Right lung (tissue), 10 donors: ENCODE data around the gene CPA3. TPM values are rescaled to one million over a fixed set of nuclear protein-coding genes. Genes with fewer than 3 reads are reported as not detected.

Experiments
- DNase-seq, 2 donors: peaks; one replicate each; pipeline ENCODE4 v3.0.0-alpha.2; 2013
- long read RNA-seq, 8 donors: transcript quantifications; one replicate each; lab custom pipeline, GENCODE V29; 2026
- polyA plus RNA-seq, 5 donors: library from polyadenylated mRNA; unstranded; fragments of 120-200 nt; gene quantifications; one replicate each; pipeline versions ENCODE4 v1.2.1 to v1.2.3, GENCODE V29; 2013; ENCODE audit warnings: inconsistent platforms in 1 of 5, low replicate concordance in 1 of 5; ENCODE audit not compliant: insufficient read length in 5 of 5, insufficient read depth in 1 of 5

The CPA3 gene
- under 1 TPM; 0.32 to 0.52 (median 0.36) TPM for polyA plus RNA-seq
- long read RNA-seq, donor 1: 0 reads
- long read RNA-seq, donor 2: 0 reads
- long read RNA-seq, donor 3: 0 reads
- long read RNA-seq, donor 4: 0 reads
- long read RNA-seq, donor 5: 0 reads
- long read RNA-seq, donor 6: 0 reads
- long read RNA-seq, donor 7: 0 reads
- long read RNA-seq, donor 8: 0 reads

- no peak for DNase-seq
These were observed at the start of gene CPA3 for GRCh38 chr3:148865049-148865448. TSS of gene CPA3 (plus strand) at chr3:148865296. CDS start at chr3:148865308, 12 bp downstream.

- no peak for DNase-seq
These were observed 49.6 kb upstream of the CPA3 start for GRCh38 chr3:148815316-148816110.

GRCh38 chr3:148816427-148816826, 48.7 kb upstream of the CPA3 start:
- no peak for DNase-seq

- no peak for DNase-seq
These were observed 48.0 kb upstream of the CPA3 start for GRCh38 chr3:148816981-148817525.

DNA sequence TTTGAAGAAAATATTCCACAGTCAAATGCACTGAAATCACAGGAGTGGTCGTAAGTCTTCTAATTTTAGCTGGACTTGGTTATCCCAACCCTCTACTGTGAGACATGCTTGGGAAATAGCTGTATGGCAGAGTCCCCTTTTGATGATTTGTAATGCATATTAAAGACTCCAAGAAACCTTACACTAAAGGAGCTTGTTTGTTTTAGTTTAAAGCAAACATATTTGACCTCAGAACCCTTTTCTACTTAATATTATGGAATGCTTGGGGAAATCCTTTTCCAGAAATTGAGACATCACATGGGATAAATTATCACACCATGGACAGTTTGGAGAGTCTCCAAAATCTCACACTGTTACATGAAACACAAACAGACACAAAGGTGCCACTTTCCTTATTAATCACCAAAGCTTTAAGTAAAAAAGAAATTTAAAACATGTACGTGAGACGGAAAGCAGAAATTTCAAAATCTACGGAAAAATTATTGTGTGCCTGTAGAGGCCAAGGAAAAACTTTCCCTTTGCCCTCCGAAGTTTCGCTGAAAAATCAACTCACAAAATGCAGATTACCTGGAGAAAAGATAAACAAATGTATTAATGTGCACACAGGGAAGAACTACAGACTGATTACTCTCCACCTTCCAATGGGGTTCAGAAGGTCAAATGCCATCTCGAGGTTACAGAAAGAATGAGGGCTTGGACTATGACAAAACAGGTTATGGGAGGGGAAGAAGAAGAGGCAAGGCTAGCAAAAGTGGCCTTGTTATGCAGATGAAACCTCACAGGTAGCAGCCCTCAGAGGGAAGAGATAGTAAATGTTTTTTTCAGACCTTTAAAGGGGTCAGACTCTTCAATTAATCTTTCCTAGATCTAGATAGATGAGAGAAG, 44.5 kb upstream of the CPA3 start:
- peak in 1 of 2 donors; percentile 24 for DNase-seq

DNA sequence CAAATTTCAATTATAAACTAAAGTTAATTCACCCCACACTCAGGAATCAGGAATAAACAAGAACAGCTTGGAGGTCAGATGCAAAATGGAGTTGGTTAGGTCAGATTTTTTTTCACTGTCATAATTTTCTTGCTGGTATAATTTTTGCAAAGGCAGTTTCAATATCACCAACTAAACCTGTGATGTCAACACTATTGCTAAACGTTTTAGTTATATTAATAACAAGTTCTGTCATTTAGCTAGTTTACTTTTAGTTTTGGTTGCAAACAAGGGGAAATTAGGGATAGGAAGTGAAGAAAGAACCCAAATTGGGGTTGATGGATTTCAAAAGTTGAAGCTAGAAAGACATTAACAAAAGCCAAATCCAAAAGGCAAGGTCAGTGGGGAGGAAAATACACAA, 42.1 kb upstream of the CPA3 start:
- DNase-seq: no peak

DNA sequence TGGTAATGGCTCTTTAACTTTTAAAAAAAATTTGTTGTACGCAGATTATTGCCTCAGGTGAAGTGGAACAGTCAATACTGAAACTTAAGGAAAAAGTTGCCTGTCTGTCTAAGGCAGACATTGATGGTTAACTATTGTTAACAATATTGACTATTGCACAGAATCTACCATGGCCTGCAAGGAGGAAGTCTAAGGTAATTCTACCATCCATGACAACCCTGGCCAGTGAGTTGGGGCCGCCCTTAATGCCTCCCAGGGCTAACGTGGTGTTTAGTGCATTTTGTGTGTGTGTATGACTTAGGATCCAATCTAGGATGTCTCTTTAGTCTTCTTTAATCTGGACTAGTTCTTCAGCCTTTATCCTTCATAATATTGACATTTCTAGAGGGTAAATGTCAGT, 39.6 kb upstream of the CPA3 start:
- no peak for DNase-seq

DNA sequence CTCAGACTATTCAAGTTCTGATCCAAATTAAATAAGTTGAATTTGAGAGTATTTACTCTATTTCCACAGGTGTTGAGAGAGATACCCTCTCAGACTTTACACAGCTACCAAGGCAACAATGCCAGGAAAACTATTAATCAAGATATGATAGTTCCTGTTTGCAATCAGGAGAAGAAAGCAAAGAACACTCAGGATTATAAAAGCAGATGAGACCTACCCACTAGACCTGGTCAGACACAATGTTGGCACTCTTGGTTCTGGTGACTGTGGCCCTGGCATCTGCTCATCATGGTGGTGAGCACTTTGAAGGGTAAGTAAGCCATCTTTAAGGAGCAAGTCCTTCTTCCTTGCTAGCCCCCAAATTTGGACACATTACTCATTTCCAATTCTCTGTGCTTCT, 37.5 kb upstream of the CPA3 start, which contains the start of gene CPB1:
TSS of gene CPB1 (plus strand) at position 227 of the 400 bp plus-strand sequence. CDS start at position 240, 13 bp downstream.
- DNase-seq: no peak

DNA sequence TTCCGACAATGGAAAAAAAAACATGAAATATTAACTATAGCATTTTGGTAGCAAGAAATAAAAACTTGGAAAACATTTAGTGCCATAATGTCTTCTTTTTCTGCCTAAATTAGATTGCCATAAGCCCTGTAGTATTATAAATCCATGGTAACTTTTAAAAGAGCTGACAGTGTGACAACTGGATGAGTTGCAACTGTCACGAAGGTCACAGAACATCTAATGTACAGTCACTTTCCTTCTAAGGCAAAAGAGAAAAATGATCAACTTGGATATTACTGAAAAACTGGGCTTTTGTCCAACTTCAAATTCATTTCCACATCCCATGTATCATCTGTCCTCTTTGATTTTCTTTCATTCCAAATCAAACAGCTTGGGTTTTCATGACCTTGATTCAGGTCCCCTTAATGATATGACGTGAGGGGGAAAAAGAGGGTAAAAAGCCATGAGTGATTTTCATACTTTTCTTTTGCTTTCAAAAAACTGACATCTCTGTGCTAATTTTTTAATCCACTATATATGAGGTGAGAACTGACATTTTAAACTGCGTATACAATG, 36.9 kb upstream of the CPA3 start:
- peak; percentile 53 to 66 for DNase-seq

GRCh38 chr3:148829926-148830325, 35.2 kb upstream of the CPA3 start:
- DNase-seq: no peak

GRCh38 chr3:148833223-148833622, 31.9 kb upstream of the CPA3 start:
- no peak for DNase-seq

GRCh38 chr3:148839805-148840204, 25.3 kb upstream of the CPA3 start:
- DNase-seq: no peak

GRCh38 chr3:148840451-148840850, 24.6 kb upstream of the CPA3 start:
- no peak for DNase-seq

DNA sequence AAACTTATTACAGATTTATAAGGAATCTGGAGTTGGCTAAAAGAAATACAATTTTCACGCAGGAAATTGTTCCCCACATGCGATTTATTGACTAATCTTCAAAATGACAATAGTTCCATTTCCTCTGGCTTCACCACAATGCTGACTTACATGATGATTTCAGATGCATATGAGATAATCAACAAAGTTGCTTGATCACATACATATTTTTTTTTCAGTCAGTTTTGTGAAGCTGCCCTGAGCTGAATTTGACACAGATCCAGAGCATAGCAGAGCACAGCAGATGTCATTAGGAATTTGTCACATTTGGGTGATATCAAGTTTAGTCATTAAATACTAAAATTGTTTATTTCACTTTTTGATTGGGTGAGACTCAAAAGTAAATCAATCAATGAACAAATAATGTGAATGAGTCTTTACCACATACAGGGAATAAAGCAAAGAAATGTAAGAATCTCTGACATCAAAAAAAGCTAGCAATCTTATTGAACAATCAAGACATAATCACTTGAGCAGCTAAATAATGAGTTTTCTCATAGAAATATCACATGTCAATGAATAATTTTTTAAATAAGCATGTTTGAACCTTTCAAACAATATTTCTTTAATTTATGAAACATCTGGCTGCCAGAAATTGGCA, 19.2 kb upstream of the CPA3 start:
- DNase-seq: no peak

- DNase-seq: no peak
These were observed 17.7 kb upstream of the CPA3 start for GRCh38 chr3:148847351-148847750.

DNA sequence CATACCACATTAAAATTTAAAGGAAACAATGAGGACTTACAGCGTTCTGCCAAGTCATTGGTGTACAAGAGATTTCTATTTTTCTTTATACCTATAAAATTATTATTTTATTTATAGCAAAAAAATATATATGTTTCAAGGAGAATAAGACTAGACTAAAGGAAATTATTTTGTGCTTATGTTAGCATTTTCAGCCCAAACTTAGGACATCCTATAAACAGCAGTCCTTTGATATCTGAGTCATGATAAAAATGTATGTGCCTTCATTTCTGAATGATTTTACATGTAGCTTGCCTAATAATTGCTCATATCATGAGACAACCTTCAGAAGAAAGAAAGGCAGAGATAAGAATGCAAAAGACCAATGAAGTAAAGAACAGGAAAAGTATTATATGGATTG, 16.7 kb upstream of the CPA3 start:
- no peak for DNase-seq

- DNase-seq: no peak
These were observed 12.7 kb upstream of the CPA3 start for GRCh38 chr3:148852271-148852992.

GRCh38 chr3:148853076-148853475, 12.0 kb upstream of the CPA3 start:
- DNase-seq: no peak

- DNase-seq: no peak
These were observed 11.0 kb upstream of the CPA3 start for GRCh38 chr3:148854061-148854460.

DNA sequence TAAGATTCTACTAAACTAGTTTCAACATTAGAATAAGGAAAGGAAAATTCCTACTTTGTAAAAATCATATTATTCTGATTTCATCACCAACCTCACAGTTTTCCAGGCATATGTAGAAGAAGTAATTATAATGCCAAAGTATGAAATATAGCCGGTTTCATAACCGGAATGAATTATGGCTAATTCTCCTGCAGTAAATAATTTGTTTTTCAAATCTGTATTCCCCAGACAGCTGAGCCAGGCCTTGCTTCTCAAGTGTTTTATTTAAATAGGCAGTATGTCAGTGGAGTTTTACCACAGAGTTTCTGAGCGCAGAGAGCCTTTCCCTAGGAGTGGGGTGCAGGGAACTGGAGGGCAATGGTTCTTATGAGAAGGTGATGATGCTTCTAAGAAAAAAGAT, 8.7 kb upstream of the CPA3 start:
- no peak for DNase-seq
